Hepatocyte (in vitro differentiated cells): ENCODE data around the gene SLC9A6. TPM values are rescaled to one million over a fixed set of nuclear protein-coding genes. Genes with fewer than 3 reads are reported as not detected.

ENCODE experiments used
- DNase-seq: peaks from one replicate; pipeline ENCODE4 v3.0.0-alpha.2; 2016; ENCODE audit warnings: low spot score
- H2AFZ ChIP-seq: fragments of 200-600 bp; sonication (generic); 2 replicates; pipeline ENCODE4 v1.6.0; 2016; ENCODE audit warnings: antibody characterized with exemption, mild to moderate bottlenecking
- H3K27ac ChIP-seq: fragments of 200-600 bp; sonication (generic); 2 replicates; pipeline ENCODE4 v1.5.1; 2016; ENCODE audit warnings: mild to moderate bottlenecking
- H3K27me3 ChIP-seq: fragments of 200-600 bp; sonication (generic); 2 replicates; pipeline ENCODE4 v1.6.1; 2016
- H3K36me3 ChIP-seq: fragments of 200-600 bp; sonication (generic); replicated peaks from 2 replicates; pipeline ENCODE4 v1.5.1; 2016; ENCODE audit warnings: low read depth; ENCODE audit not compliant: insufficient read depth
- H3K4me1 ChIP-seq: fragments of 200-600 bp; sonication (generic); 2 replicates; pipeline ENCODE4 v1.5.1; 2016; ENCODE audit warnings: mild to moderate bottlenecking, moderate library complexity; ENCODE audit not compliant: insufficient read depth
- H3K4me2 ChIP-seq: fragments of 200-600 bp; sonication (generic); 2 replicates; pipeline ENCODE4 v1.6.0; 2016
- H3K4me3 ChIP-seq: fragments of 200-600 bp; sonication (generic); 2 replicates; pipeline ENCODE4 v1.5.1; 2016; ENCODE audit warnings: mild to moderate bottlenecking
- H3K79me2 ChIP-seq: fragments of 200-600 bp; sonication (generic); 2 replicates; pipeline ENCODE4 v1.6.0; 2017; ENCODE audit warnings: mild to moderate bottlenecking
- H3K9me2 ChIP-seq: fragments of 200-600 bp; sonication (generic); replicated peaks from 2 replicates; pipeline ENCODE4 v1.6.0; 2017; ENCODE audit warnings: mild to moderate bottlenecking; ENCODE audit not compliant: insufficient read depth
- H3K9me3 ChIP-seq: fragments of 200-600 bp; sonication (generic); 2 replicates; pipeline ENCODE4 v1.5.1; 2016; ENCODE audit warnings: low read depth, mild to moderate bottlenecking
- H4K20me1 ChIP-seq: fragments of 200-600 bp; sonication (generic); 2 replicates; pipeline ENCODE4 v1.6.0; 2016; ENCODE audit warnings: mild to moderate bottlenecking; ENCODE audit not compliant: insufficient read depth, poor library complexity, severe bottlenecking
- CTCF ChIP-seq: fragments of 200-600 bp; sonication (generic); IDR thresholded peaks from 2 replicates; pipeline ENCODE4 v1.5.1; 2016; ENCODE audit warnings: antibody characterized with exemption, mild to moderate bottlenecking; ENCODE audit not compliant: poor library complexity
- EZH2 ChIP-seq: fragments of 200-600 bp; sonication (generic); IDR thresholded peaks from 2 replicates; pipeline ENCODE4 v1.6.1; 2016; ENCODE audit warnings: antibody characterized with exemption, mild to moderate bottlenecking, borderline replicate concordance
- EZH2phosphoT487 ChIP-seq: fragments of 200-600 bp; sonication (generic); IDR thresholded peaks from one replicate; pipeline ENCODE4 v1.6.1; 2018; ENCODE audit warnings: antibody characterized with exemption, mild to moderate bottlenecking, low read depth, moderate library complexity; ENCODE audit not compliant: unreplicated experiment, severe bottlenecking
- WGBS: methylation state at CpG from one replicate; pipeline ENCODE4 v1.1.6; 2016; ENCODE audit warnings: low lambda C conversion rate; ENCODE audit errors: missing lambda C conversion rate; 5-methylcytosine and 5-hydroxymethylcytosine counted together
- polyA plus RNA-seq: library from polyadenylated mRNA; unstranded; fragments of >200 nt; fragmentation: Nextera tagmentation; extraction: Ambion mirVana; gene quantifications from 2 replicates; pipeline ENCODE4 v1.2.1, GENCODE V29; 2016
- total RNA-seq: library from RNA; depleted of rRNA; stranded (reverse); fragments of >200 nt; gene quantifications from 2 replicates; pipeline ENCODE4 v1.2.3, GENCODE V29; 2014

The SLC9A6 gene
- total and polyA plus RNA-seq, 2 experiments from 2014 or later: 9.6 to 21.6 TPM

- Histone ChIP-seq H3K9me2 (no peaks in the 10 kb centered on the region), H3K4me1 (no peaks in the 10 kb centered on the region), H3K9me3 (no peaks in the 10 kb centered on the region), H3K27ac (no peak overlapping the region), H3K4me3 (no peak overlapping the region), H3K36me3 (no peaks in the 10 kb centered on the region), H2AFZ (no peak overlapping the region), H3K4me2 (no peak overlapping the region), H3K79me2 (no peaks in the 10 kb centered on the region), H4K20me1 (no peaks in the 10 kb centered on the region), H3K27me3 (no peaks in the 10 kb centered on the region)
- DNase-seq: no peak
- WGBS: 73% methylated on average over 8 of the region's 8 CpGs
- no peak for TF ChIP-seq EZH2
- TF ChIP-seq CTCF: no peak
- no peak for TF ChIP-seq EZH2phosphoT487
These were observed 76.1 kb downstream of the SLC9A6 start for GRCh38 chrX:136061286-136061685.

GRCh38 chrX:136061696-136062095, 76.5 kb downstream of the SLC9A6 start:
- TF ChIP-seq CTCF (no peak), EZH2phosphoT487 (no peak), EZH2 (no peak)
- no peak for DNase-seq
- Histone ChIP-seq H3K27ac (no peak overlapping the region), H4K20me1 (no peaks in the 10 kb centered on the region), H3K9me2 (no peaks in the 10 kb centered on the region), H3K4me1 (no peaks in the 10 kb centered on the region), H3K4me3 (no peak overlapping the region), H3K27me3 (no peaks in the 10 kb centered on the region), H2AFZ (no peak overlapping the region), H3K79me2 (no peaks in the 10 kb centered on the region), H3K36me3 (no peaks in the 10 kb centered on the region), H3K9me3 (no peaks in the 10 kb centered on the region), H3K4me2 (no peak overlapping the region)
- 89% methylated on average over 5 of the region's 5 CpGs for WGBS

GRCh38 chrX:136063340-136064079, 78.3 kb downstream of the SLC9A6 start:
- TF ChIP-seq EZH2 (no peak), CTCF (no peak), EZH2phosphoT487 (no peak)
- Histone ChIP-seq H3K9me2 (no peaks in the 10 kb centered on the region), H4K20me1 (no peaks in the 10 kb centered on the region), H3K27ac (peak overlapping the region; percentile 6), H2AFZ (no peak overlapping the region), H3K9me3 (no peaks in the 10 kb centered on the region), H3K79me2 (no peaks in the 10 kb centered on the region), H3K4me2 (no peak overlapping the region), H3K4me3 (no peak overlapping the region), H3K36me3 (no peaks in the 10 kb centered on the region), H3K4me1 (no peaks in the 10 kb centered on the region), H3K27me3 (no peaks in the 10 kb centered on the region)
- DNase-seq: no peak
- WGBS: 44% methylated on average over 7 of the region's 7 CpGs
